Prostate gland (tissue), 2 donors: Measurements from ENCODE around the gene MKRN2. TPM values are rescaled to one million over a fixed set of nuclear protein-coding genes. Genes with fewer than 3 reads are reported as not detected.

Experiments used
- DNase-seq: peaks from one replicate; pipeline ENCODE4 v3.0.0-alpha.2; 2019; ENCODE audit warnings: low spot score
- H3K27ac ChIP-seq, 2 donors: fragments of 200-600 bp; sonication (generic); 2 replicates each; pipeline ENCODE4 v1.5.1; 2017 to 2019
- H3K27me3 ChIP-seq: fragments of 200-600 bp; sonication (generic); replicated peaks from 2 replicates; pipeline ENCODE4 v1.5.1; 2019; ENCODE audit not compliant: insufficient read depth
- H3K36me3 ChIP-seq, 2 donors: fragments of 200-600 bp; sonication (generic); 1 replicate in 1 of 2; 2 replicates in 1 of 2; pipeline versions ENCODE4 v1.5.1 to v1.8.1; 2017 to 2019
- H3K4me1 ChIP-seq: fragments of 200-600 bp; sonication (generic); replicated peaks from 2 replicates; pipeline ENCODE4 v1.5.1; 2019
- H3K4me3 ChIP-seq, 2 donors: fragments of 200-600 bp; sonication (generic); 2 replicates each; pipeline ENCODE4 v1.5.1; 2017 to 2019
- H3K9me3 ChIP-seq: fragments of 200-600 bp; sonication (generic); 2 replicates; pipeline ENCODE4 v1.5.1; 2017
- POLR2A ChIP-seq: fragments of 450-650 bp; IDR thresholded peaks from one replicate; pipeline ENCODE4 v1.6.1; 2016; ENCODE audit warnings: antibody characterized with exemption, mild to moderate bottlenecking
- POLR2AphosphoS5 ChIP-seq: sonication (generic); formaldehyde crosslinking; IDR thresholded peaks from one replicate; pipeline ENCODE4 v1.6.1; 2017; ENCODE audit warnings: antibody characterized with exemption
- WGBS: methylation state at CpG from one replicate; pipeline ENCODE4 v1.1.5; 2018; 5-methylcytosine and 5-hydroxymethylcytosine counted together
- intact Hi-C: fragments of 100-400 bp; cut with DNase I; formaldehyde crosslinking; loops from one replicate; pipeline ENCODE4 v1.14.2; 2022
- total RNA-seq, 2 donors: library from RNA; depleted of rRNA; stranded (reverse); fragments of >200 nt; gene quantifications; one replicate each; pipeline ENCODE4 v1.1.0, GENCODE V29; 2016
- TF ChIP-seq, protein P1 (sequence below), 4 experiments: fragments of 200-600 bp in 2 of 4; fragments of 450-650 bp in 2 of 4; sonication (generic) in 2 of 4; IDR thresholded peaks; 1 replicate in 3 of 4; 2 replicates in 1 of 4; pipeline ENCODE4 v1.5.1; 2016 to 2019; ENCODE audit warnings: antibody characterized with exemption in 4 of 4, mild to moderate bottlenecking in 2 of 4, moderate library complexity in 2 of 4

Gene MKRN2
- total RNA-seq, 2 donors from 2014 or later: 22.2 to 54.5 TPM

DNA sequence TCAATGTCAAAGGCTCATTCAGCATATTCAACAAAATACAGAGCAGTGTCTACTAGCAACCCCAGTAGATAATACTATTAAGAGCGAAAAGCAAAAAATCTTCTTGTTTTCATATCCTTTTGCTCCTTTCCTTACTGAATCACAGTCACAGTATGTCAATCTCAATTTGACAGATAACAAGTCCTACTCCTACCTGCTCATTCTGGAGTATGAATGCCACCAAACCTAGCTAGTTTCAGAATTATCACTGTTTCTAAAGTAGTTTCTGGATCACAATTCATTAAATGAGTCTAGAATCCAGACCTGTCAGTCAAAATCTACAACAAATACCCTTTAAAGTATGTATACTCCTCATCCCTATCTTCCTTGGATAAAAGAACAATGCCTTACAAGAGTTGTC lies 51.5 kb downstream of the MKRN2 start:
- intact Hi-C loops: loop anchor here (10.0 kb wide), 1 partner anchor 116 kb away; no protein-coding TSS in a partner anchor

DNA sequence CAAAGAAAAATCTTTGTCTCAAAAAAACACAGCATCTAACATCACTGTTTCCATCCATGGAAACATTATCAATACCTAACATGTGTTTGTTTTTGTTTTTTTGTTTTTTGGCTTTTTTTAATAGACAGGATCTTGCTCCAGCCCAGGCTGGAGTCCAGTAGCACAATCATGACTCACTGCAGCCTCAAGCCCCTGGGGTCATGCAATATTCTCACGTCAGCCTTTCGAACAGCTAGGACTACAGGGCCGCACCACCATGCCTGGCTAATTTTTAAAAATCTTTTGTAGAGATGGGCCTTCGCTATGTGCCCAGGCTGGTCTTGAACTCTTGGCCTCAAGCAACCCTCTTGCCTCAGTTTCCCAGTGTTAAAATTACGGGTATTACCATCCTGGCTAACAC lies 54.2 kb downstream of the MKRN2 start:
- intact Hi-C loops: no loop called here
- Histone ChIP-seq H3K27ac (no peak overlapping the region), H3K4me3 (no peak overlapping the region), H3K27me3 (no peaks in the 10 kb centered on the region), H3K9me3 (no peaks in the 10 kb centered on the region), H3K4me1 (no peaks in the 10 kb centered on the region), H3K36me3 (no peaks in the 10 kb centered on the region)
- 89% methylated on average over 5 of the region's 5 CpGs for WGBS
- TF ChIP-seq, protein P1, sequence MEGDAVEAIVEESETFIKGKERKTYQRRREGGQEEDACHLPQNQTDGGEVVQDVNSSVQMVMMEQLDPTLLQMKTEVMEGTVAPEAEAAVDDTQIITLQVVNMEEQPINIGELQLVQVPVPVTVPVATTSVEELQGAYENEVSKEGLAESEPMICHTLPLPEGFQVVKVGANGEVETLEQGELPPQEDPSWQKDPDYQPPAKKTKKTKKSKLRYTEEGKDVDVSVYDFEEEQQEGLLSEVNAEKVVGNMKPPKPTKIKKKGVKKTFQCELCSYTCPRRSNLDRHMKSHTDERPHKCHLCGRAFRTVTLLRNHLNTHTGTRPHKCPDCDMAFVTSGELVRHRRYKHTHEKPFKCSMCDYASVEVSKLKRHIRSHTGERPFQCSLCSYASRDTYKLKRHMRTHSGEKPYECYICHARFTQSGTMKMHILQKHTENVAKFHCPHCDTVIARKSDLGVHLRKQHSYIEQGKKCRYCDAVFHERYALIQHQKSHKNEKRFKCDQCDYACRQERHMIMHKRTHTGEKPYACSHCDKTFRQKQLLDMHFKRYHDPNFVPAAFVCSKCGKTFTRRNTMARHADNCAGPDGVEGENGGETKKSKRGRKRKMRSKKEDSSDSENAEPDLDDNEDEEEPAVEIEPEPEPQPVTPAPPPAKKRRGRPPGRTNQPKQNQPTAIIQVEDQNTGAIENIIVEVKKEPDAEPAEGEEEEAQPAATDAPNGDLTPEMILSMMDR (IDR thresholded peaks at IDR 0.05): no peak
- TF ChIP-seq POLR2A (no peak), POLR2AphosphoS5 (no peak)
- no peak for DNase-seq

More for the DNA sequence above, 51.5 kb downstream of the MKRN2 start:
- H3K4me1 ChIP-seq: no peaks in the 10 kb centered on the region
- no peak overlapping the region for H3K4me3 ChIP-seq
- 100% methylated on average over 1 of the region's 1 CpG for WGBS
- H3K9me3 ChIP-seq: no peaks in the 10 kb centered on the region
- TF ChIP-seq, protein P1 (IDR thresholded peaks at IDR 0.05): no peak
- TF ChIP-seq POLR2A (no peak), POLR2AphosphoS5 (no peak)
- H3K27me3 ChIP-seq: no peaks in the 10 kb centered on the region
- H3K27ac ChIP-seq: no peak overlapping the region
- no peak for DNase-seq
- H3K36me3 ChIP-seq: no peaks in the 10 kb centered on the region

DNA sequence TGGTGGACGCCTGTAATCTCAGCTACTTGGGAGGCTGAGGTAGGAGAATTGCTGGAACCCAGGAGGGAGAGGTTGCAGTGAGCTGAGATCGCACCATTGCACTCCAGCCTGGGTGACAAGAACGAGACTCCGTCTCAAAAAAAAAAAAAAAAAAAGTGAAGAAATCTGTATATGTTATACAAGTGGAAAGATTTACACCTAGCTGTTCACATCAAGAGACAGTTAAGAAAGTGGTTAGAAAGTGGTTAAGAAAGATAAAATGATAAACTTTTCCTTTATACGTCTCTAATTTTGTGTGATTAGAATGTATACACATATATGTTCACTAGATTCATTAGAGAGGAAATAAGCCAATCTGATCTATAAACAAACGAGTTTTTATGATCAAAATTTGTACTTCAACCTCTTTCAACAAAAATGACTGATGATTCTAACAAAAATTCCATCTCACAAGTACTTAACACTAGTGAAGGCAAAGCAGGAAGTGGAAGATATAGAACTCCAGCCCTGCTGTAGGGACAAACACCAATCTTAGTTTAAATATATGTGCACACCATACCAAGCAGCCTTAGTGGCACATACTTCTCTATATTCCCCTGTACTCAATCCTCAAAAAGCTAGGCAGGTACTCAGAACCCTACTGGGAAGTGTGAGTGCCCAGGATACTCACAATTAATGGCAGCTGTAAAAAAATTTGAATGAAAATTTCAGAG lies 55.8 kb downstream of the MKRN2 start:
- intact Hi-C loops: no loop called here
- Histone ChIP-seq H3K36me3 (no peaks in the 10 kb centered on the region), H3K9me3 (no peaks in the 10 kb centered on the region), H3K27me3 (no peaks in the 10 kb centered on the region), H3K27ac (no peak overlapping the region), H3K4me1 (no peaks in the 10 kb centered on the region), H3K4me3 (no peak overlapping the region)
- TF ChIP-seq, protein P1 (IDR thresholded peaks at IDR 0.05): no peak
- TF ChIP-seq POLR2AphosphoS5: no peak
- no peak for TF ChIP-seq POLR2A
- DNase-seq: no peak
- WGBS: 81% methylated on average over 6 of the region's 6 CpGs

DNA sequence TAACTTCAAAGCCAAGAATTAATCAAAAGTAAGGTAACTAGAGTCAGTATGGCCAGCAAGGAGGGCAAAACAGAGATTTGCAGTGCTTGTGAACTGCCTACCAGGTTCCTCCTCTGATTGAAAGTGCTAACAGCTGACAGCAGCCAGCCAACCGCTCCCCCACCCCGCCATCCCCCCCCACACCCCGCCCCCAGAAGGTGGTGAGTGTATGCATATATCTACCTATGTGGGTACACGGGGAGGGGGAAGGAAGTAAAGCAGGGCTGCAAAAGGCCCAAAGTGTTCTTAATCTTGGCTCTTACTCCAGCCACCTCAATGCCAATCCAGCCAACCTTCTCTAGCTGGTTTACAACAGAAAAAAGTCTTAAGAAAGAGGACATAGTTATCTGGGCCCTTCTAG lies 56.4 kb downstream of the MKRN2 start:
- H3K36me3 ChIP-seq: no peaks in the 10 kb centered on the region
- no peak for DNase-seq
- WGBS: 74% methylated on average over 4 of the region's 4 CpGs

More for the DNA sequence above, 56.4 kb downstream of the MKRN2 start:
- H3K27ac ChIP-seq: no peak overlapping the region
- no peaks in the 10 kb centered on the region for H3K27me3 ChIP-seq
- H3K4me1 ChIP-seq: no peaks in the 10 kb centered on the region
- H3K4me3 ChIP-seq: no peak overlapping the region
- intact Hi-C loops: no loop called here
- TF ChIP-seq POLR2AphosphoS5: no peak
- TF ChIP-seq POLR2A: no peak
- TF ChIP-seq, protein P1 (IDR thresholded peaks at IDR 0.05): no peak
- H3K9me3 ChIP-seq: no peaks in the 10 kb centered on the region
